Upper lobe of left lung (tissue), 4 donors: Measurements from ENCODE around the gene TCF12.

Source experiments
- CTCF ChIP-seq, 6 experiments: fragments of 450-650 bp in 4 of 6; fragments of 200-600 bp in 2 of 6; sonication (generic) in 2 of 6; IDR thresholded peaks; one replicate each; pipeline ENCODE4 v1.5.1; 2016 to 2019; ENCODE audit warnings: antibody characterized with exemption in 6 of 6
- POLR2A ChIP-seq, 4 donors: fragments of 450-650 bp; IDR thresholded peaks; one replicate each; pipeline ENCODE4 v1.5.1; 2016 to 2017; ENCODE audit warnings: antibody characterized with exemption in 4 of 4, mild to moderate bottlenecking in 2 of 4
- POLR2AphosphoS5 ChIP-seq, 2 donors: sonication (generic); formaldehyde crosslinking; IDR thresholded peaks; one replicate each; pipeline ENCODE4 v1.5.1; 2017; ENCODE audit warnings: antibody characterized with exemption in 2 of 2

- TF ChIP-seq POLR2A (IDR thresholded peaks at IDR 0.05), result no peak
- TF ChIP-seq CTCF (IDR thresholded peaks at IDR 0.05), result no peak
- no peak for TF ChIP-seq POLR2AphosphoS5 (IDR thresholded peaks at IDR 0.05)
These were observed 309.5 kb downstream of the TCF12 start for GRCh38 chr15:57227899-57228298.
